Measurements from ENCODE around the gene RGL2.

DNA sequence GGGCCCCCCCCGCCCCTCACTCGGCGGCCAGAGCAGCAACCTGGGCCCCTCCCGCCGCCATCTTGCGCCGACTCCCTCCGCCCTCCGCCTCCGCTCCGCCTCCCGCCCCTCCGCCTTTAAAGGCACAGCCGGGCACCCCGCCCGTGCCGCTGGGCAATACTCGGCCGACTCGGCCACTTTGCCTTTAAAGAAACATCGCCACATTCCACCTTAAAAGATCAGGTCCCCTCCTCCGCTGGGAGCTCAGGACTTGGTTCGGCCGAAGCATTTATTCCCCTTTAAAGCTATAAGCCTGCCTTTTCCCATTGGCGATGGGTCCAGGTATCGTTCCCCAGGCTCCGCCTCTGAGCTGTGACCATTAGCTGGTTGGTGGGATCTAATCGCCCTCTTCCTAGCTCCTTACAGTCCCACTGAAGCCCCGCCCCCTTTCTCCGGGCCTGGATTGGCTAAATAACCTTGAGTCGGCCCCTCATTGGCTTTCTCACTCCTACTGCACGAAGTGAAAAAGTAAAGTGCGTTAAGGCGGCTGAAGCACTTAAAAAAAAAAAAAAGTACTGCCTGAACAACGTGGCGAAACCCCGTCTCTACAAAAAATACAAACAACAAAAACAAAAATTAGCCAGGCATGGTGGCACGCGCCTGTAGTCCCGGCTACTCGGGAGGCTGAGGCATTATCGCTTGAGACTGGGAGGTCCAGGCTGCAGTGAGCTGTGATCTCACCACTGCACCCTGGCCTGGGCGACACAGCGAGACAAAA is 19.1 kb upstream of the RGL2 start, which contains the start of gene ZBTB22:
- TF ChIP-seq CTCF (conservative IDR thresholded peaks at IDR 0.05; ENCODE audit: low read length), result no peak
- TF ChIP-seq EZH2phosphoT487 (IDR thresholded peaks at IDR 0.05; ENCODE audit: borderline replicate concordance), result no peak

All from Loucy (cell line).